ENCODE data around the gene MYT1. TPM values are rescaled to one million over a fixed set of nuclear protein-coding genes. Genes with fewer than 3 reads are reported as not detected.

MYT1 gene
- total RNA-seq, 3 donors from 2014 or later (not counting 1 experiment from before 2014, with no cell fraction given) = not detected

GRCh38 chr20:64181391-64181790 is 17.1 kb downstream of the MYT1 start:
- Histone ChIP-seq H3K27me3 (ENCODE audit: control insufficient read depth, insufficient read depth, low read length) (no peaks in the 10 kb centered on the region), H3K36me3 (ENCODE audit: control insufficient read depth, insufficient read depth, low read length) (no peaks in the 10 kb centered on the region), H3K4me3 (ENCODE audit: low read length) (no peak overlapping the region), H3K27ac (ENCODE audit: low read length) (no peak overlapping the region), H3K4me1 (ENCODE audit: control insufficient read depth, insufficient read depth, low read length) (peaks cover 54% of the 10 kb centered on the region), H3K9me3 (ENCODE audit: control insufficient read depth, insufficient read depth, low read length) (no peaks in the 10 kb centered on the region)
- Mint-ChIP-seq H3K9me3 (no peaks in the 10 kb centered on the region), H3K27me3 (ENCODE audit: low read depth in 2 of 2) (peaks cover 0 to 3% of the 10 kb centered on the region in 2 donors), H3K4me1 (peaks cover 47 to 57% of the 10 kb centered on the region in 2 donors), H3K27ac (peak overlapping the region; percentile 2 to 43), H3K36me3 (no peaks in the 10 kb centered on the region), H3K4me3 (peak overlapping the region; percentile 35)
- intact Hi-C loops (cut with micrococcal nuclease) = no loop called here
- DNase-seq (no peak), ATAC-seq (no peak)
- TF ChIP-seq CTCF (IDR thresholded peaks at IDR 0.05) = no peak
- WGBS (ENCODE audit: insufficient coverage) = 88% methylated on average over 5 of the region's 5 CpGs

GRCh38 chr20:64182146-64182865 is 18.1 kb downstream of the MYT1 start:
- DNase-seq (no peak), ATAC-seq (no peak)
- peaks cover 0 to 2% of the 10 kb centered on the region in 2 donors for H3K27me3 Mint-ChIP-seq (ENCODE audit: low read depth in 2 of 2)
- H3K36me3 Mint-ChIP-seq = no peaks in the 10 kb centered on the region
- no peak overlapping the region for H3K4me3 Mint-ChIP-seq
- intact Hi-C loops (cut with micrococcal nuclease) = no loop called here
- Histone ChIP-seq H3K9me3 (ENCODE audit: control insufficient read depth, insufficient read depth, low read length) (no peaks in the 10 kb centered on the region), H3K27me3 (ENCODE audit: control insufficient read depth, insufficient read depth, low read length) (no peaks in the 10 kb centered on the region), H3K4me1 (ENCODE audit: control insufficient read depth, insufficient read depth, low read length) (peaks cover 55% of the 10 kb centered on the region), H3K4me3 (ENCODE audit: low read length) (no peak overlapping the region), H3K36me3 (ENCODE audit: control insufficient read depth, insufficient read depth, low read length) (no peaks in the 10 kb centered on the region), H3K27ac (ENCODE audit: low read length) (no peak overlapping the region)
- WGBS (ENCODE audit: insufficient coverage) = 93% methylated on average over 16 of the region's 16 CpGs
- H3K9me3 Mint-ChIP-seq = no peaks in the 10 kb centered on the region
- H3K27ac Mint-ChIP-seq = no peak overlapping the region
- H3K4me1 Mint-ChIP-seq = peaks cover 43 to 57% of the 10 kb centered on the region in 2 donors
- TF ChIP-seq CTCF (IDR thresholded peaks at IDR 0.05) = no peak

- Mint-ChIP-seq H3K4me1 (peaks cover 43 to 57% of the 10 kb centered on the region in 2 donors), H3K4me3 (no peak overlapping the region), H3K9me3 (no peaks in the 10 kb centered on the region), H3K27ac (no peak overlapping the region), H3K36me3 (no peaks in the 10 kb centered on the region), H3K27me3 (ENCODE audit: low read depth in 2 of 2) (peaks cover 0 to 2% of the 10 kb centered on the region in 2 donors)
- ATAC-seq = no peak
- no peak for TF ChIP-seq CTCF (IDR thresholded peaks at IDR 0.05)
- Histone ChIP-seq H3K9me3 (ENCODE audit: control insufficient read depth, insufficient read depth, low read length) (no peaks in the 10 kb centered on the region), H3K4me1 (ENCODE audit: control insufficient read depth, insufficient read depth, low read length) (peaks cover 55% of the 10 kb centered on the region), H3K36me3 (ENCODE audit: control insufficient read depth, insufficient read depth, low read length) (no peaks in the 10 kb centered on the region), H3K27ac (ENCODE audit: low read length) (no peak overlapping the region), H3K27me3 (ENCODE audit: control insufficient read depth, insufficient read depth, low read length) (no peaks in the 10 kb centered on the region), H3K4me3 (ENCODE audit: low read length) (no peak overlapping the region)
- 100% methylated on average over 1 of the region's 2 CpGs for WGBS (ENCODE audit: insufficient coverage)
- no peak for DNase-seq
- intact Hi-C loops (cut with micrococcal nuclease) = no loop called here
Observed at GRCh38 chr20:64183313-64183712, 19.1 kb downstream of the MYT1 start.

GRCh38 chr20:64184795-64185194 is 20.5 kb downstream of the MYT1 start:
- Mint-ChIP-seq H3K27ac (peak overlapping the region; percentile 25 to 53), H3K4me3 (peak overlapping the region; percentile 55), H3K9me3 (no peaks in the 10 kb centered on the region), H3K4me1 (peaks cover 39 to 52% of the 10 kb centered on the region in 2 donors), H3K36me3 (no peaks in the 10 kb centered on the region), H3K27me3 (ENCODE audit: low read depth in 2 of 2) (peaks cover 2 to 10% of the 10 kb centered on the region in 2 donors)
- Histone ChIP-seq H3K4me1 (ENCODE audit: control insufficient read depth, insufficient read depth, low read length) (peaks cover 49% of the 10 kb centered on the region), H3K36me3 (ENCODE audit: control insufficient read depth, insufficient read depth, low read length) (no peaks in the 10 kb centered on the region), H3K27me3 (ENCODE audit: control insufficient read depth, insufficient read depth, low read length) (no peaks in the 10 kb centered on the region), H3K9me3 (ENCODE audit: control insufficient read depth, insufficient read depth, low read length) (no peaks in the 10 kb centered on the region), H3K27ac (ENCODE audit: low read length) (peak overlapping the region; percentile 24), H3K4me3 (ENCODE audit: low read length) (no peak overlapping the region)
- TF ChIP-seq CTCF (IDR thresholded peaks at IDR 0.05) = no peak
- intact Hi-C loops (cut with micrococcal nuclease) = no loop called here
- 61% methylated on average over 12 of the region's 12 CpGs for WGBS (ENCODE audit: insufficient coverage)
- DNase-seq = no peak
- ATAC-seq = peak in 1 of 3 donors; percentile 37
